ENCODE data around the gene ZNF329.

ZNF329 gene

DNA sequence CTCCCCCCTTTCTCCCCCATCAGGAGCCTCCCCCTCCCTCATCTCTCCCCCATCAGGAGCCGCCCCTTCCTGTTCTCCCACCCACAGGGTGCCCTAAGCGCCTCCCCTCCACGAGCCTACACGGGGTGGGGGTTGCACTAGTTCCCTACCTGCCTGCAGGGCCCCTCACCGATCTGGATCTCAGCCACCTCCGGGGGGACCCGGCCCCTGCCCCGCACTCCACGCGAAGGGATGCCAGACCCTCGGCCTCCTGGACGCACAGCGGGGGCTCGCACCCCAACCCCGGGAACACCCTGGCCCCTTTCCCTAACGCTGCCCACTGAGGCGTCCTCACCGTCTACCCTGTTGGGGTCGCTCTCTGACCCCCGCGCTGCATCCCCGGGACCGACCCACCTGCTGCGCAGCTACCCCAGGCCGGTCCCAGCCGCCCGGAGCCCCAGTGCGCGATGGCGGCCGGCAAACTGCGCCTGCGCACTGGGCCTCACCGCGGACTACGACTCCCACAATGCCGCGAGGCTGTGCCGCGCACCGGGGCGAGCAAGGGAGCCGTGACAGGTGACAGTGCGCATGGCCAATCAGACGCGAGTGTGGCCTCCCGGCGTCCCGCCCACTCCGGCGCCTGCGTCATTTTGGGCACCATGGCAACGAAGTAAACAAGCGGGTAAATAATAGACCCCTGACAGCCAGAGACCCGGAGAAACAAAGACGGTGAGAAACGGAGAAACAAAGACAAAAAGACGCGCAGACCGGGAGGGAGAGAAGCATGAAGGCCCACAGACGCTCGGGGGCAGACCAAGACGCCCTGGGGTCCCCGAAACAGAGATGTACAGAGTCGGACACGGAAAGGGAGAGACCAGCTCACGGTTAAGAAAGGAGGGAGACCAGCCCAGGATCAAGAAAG is 52.6 kb downstream of the ZNF329 start, which contains the start of gene ZSCAN18:
ZSCAN18 (minus strand) TSS at position 451 of the 901 bp plus-strand sequence. CDS start 7,964 bp downstream, outside the sequence.
- ATAC-seq (replicated peaks) (peak; percentile 91), DNase-seq (peak; percentile 94 to 97 (median 94))
- Mint-ChIP-seq H3K27me3 (no peaks in the 10 kb centered on the region), H3K27ac (peak within 1 kb of the TSS; percentile 99 to 100), H3K4me1 (ENCODE audit: low read depth in 2 of 2) (peaks cover 10 to 17% of the 10 kb centered on the region in 2 donors), H3K4me3 (peak within 1 kb of the TSS; percentile 84 to 89), H3K9me3 (peaks cover 8 to 15% of the 10 kb centered on the region in 2 donors), H3K36me3 (ENCODE audit: insufficient read depth) (peaks cover 38% of the 10 kb centered on the region)

- peaks cover 10 to 17% of the 10 kb centered on the region in 2 donors for H3K4me1 Mint-ChIP-seq (ENCODE audit: low read depth in 2 of 2)
- peaks cover 41% of the 10 kb centered on the region for H3K36me3 Mint-ChIP-seq (ENCODE audit: insufficient read depth)
- DNase-seq = no peak
- ATAC-seq (replicated peaks) = no peak
- H3K27ac Mint-ChIP-seq = peak overlapping the region; percentile 99 to 100
- H3K9me3 Mint-ChIP-seq = peaks cover 8 to 16% of the 10 kb centered on the region in 2 donors
- H3K4me3 Mint-ChIP-seq = peak overlapping the region; percentile 84 to 89
- no peaks in the 10 kb centered on the region for H3K27me3 Mint-ChIP-seq
These were observed 53.2 kb downstream of the ZNF329 start for GRCh38 chr19:58097349-58097748.

GRCh38 chr19:58096884-58097283 is 53.7 kb downstream of the ZNF329 start:
- DNase-seq (no peak), ATAC-seq (replicated peaks) (no peak)
- H3K36me3 Mint-ChIP-seq (ENCODE audit: insufficient read depth) = peaks cover 44% of the 10 kb centered on the region
- H3K27ac Mint-ChIP-seq = peak overlapping the region; percentile 99 to 100
- peaks cover 8 to 16% of the 10 kb centered on the region in 2 donors for H3K9me3 Mint-ChIP-seq
- H3K4me1 Mint-ChIP-seq (ENCODE audit: low read depth in 2 of 2) = peaks cover 10 to 17% of the 10 kb centered on the region in 2 donors
- H3K4me3 Mint-ChIP-seq = peak overlapping the region; percentile 84 to 89
- no peaks in the 10 kb centered on the region for H3K27me3 Mint-ChIP-seq

GRCh38 chr19:58095328-58095727 is 55.3 kb downstream of the ZNF329 start:
- Mint-ChIP-seq H3K27ac (peak overlapping the region in 1 of 2 donors; percentile 99), H3K36me3 (ENCODE audit: insufficient read depth) (peaks cover 44% of the 10 kb centered on the region), H3K4me1 (ENCODE audit: low read depth in 2 of 2) (peaks cover 10 to 17% of the 10 kb centered on the region in 2 donors), H3K4me3 (no peak overlapping the region), H3K27me3 (no peaks in the 10 kb centered on the region), H3K9me3 (peaks cover 8 to 16% of the 10 kb centered on the region in 2 donors)
- no peak for ATAC-seq (replicated peaks)
- DNase-seq = no peak

- DNase-seq = no peak
- Mint-ChIP-seq H3K4me3 (no peak overlapping the region), H3K4me1 (ENCODE audit: low read depth in 2 of 2) (peaks cover 4 to 10% of the 10 kb centered on the region in 2 donors), H3K36me3 (ENCODE audit: insufficient read depth) (peaks cover 31% of the 10 kb centered on the region), H3K27ac (no peak overlapping the region), H3K9me3 (peaks cover 3 to 9% of the 10 kb centered on the region in 2 donors), H3K27me3 (no peaks in the 10 kb centered on the region)
- no peak for ATAC-seq (replicated peaks)
These were observed 57.5 kb downstream of the ZNF329 start for GRCh38 chr19:58093071-58093470.

- ATAC-seq (replicated peaks) = no peak
- Mint-ChIP-seq H3K36me3 (ENCODE audit: insufficient read depth) (peaks cover 16% of the 10 kb centered on the region), H3K27ac (no peak overlapping the region), H3K4me3 (no peak overlapping the region), H3K4me1 (ENCODE audit: low read depth in 2 of 2) (no peaks in the 10 kb centered on the region), H3K27me3 (no peaks in the 10 kb centered on the region), H3K9me3 (peaks cover 3 to 8% of the 10 kb centered on the region in 2 donors)
- DNase-seq = no peak
These were observed 59.2 kb downstream of the ZNF329 start for GRCh38 chr19:58091251-58091995.

DNA sequence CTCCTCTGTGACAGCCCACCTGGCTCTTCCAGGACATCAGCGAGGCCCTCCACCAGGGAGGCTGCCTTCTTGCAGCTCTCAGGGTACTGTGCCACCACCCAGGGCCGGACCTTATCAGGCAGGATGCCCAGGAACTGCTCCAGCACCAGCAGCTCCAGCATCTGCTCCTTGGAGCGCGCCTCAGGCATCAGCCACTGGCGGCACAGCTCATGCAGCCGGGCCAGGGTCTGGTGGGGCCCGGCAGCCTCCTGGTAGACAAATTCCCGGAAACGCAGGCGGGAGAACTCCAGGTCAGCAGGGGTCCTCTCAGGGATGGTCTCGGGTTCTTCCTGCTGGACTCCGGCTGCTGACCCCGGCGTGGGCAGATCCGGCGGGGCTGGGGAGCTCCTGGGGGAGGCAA is 60.7 kb downstream of the ZNF329 start:
- Mint-ChIP-seq H3K4me1 (ENCODE audit: low read depth in 2 of 2) (no peaks in the 10 kb centered on the region), H3K27ac (no peak overlapping the region), H3K36me3 (ENCODE audit: insufficient read depth) (peaks cover 13% of the 10 kb centered on the region), H3K4me3 (no peak overlapping the region), H3K27me3 (no peaks in the 10 kb centered on the region), H3K9me3 (peaks cover 3 to 8% of the 10 kb centered on the region in 2 donors)
- ATAC-seq (replicated peaks) = no peak
- DNase-seq = no peak

GRCh38 chr19:58088521-58089052 is 62.0 kb downstream of the ZNF329 start:
- no peak overlapping the region for H3K4me3 Mint-ChIP-seq
- ATAC-seq (replicated peaks) (no peak), DNase-seq (no peak)
- no peaks in the 10 kb centered on the region for H3K27me3 Mint-ChIP-seq
- H3K36me3 Mint-ChIP-seq (ENCODE audit: insufficient read depth) = peaks cover 13% of the 10 kb centered on the region
- H3K4me1 Mint-ChIP-seq (ENCODE audit: low read depth in 2 of 2) = no peaks in the 10 kb centered on the region
- no peak overlapping the region for H3K27ac Mint-ChIP-seq
- H3K9me3 Mint-ChIP-seq = peaks cover 6% of the 10 kb centered on the region in 2 donors

GRCh38 chr19:58086825-58087710 is 63.5 kb downstream of the ZNF329 start:
- no peaks in the 10 kb centered on the region for H3K4me1 Mint-ChIP-seq (ENCODE audit: low read depth in 2 of 2)
- H3K9me3 Mint-ChIP-seq = peaks cover 0 to 3% of the 10 kb centered on the region in 2 donors
- no peaks in the 10 kb centered on the region for H3K27me3 Mint-ChIP-seq
- DNase-seq (no peak), ATAC-seq (replicated peaks) (no peak)
- H3K4me3 Mint-ChIP-seq = no peak overlapping the region
- H3K27ac Mint-ChIP-seq = no peak overlapping the region
- H3K36me3 Mint-ChIP-seq (ENCODE audit: insufficient read depth) = peaks cover 3% of the 10 kb centered on the region

GRCh38 chr19:58085348-58085875 is 65.2 kb downstream of the ZNF329 start:
- DNase-seq = no peak
- Mint-ChIP-seq H3K9me3 (peaks cover 11 to 14% of the 10 kb centered on the region in 2 donors), H3K27me3 (no peaks in the 10 kb centered on the region), H3K36me3 (ENCODE audit: insufficient read depth) (peaks cover 5% of the 10 kb centered on the region), H3K4me1 (ENCODE audit: low read depth in 2 of 2) (no peaks in the 10 kb centered on the region), H3K27ac (no peak overlapping the region), H3K4me3 (no peak overlapping the region)
- ATAC-seq (replicated peaks) = no peak

DNA sequence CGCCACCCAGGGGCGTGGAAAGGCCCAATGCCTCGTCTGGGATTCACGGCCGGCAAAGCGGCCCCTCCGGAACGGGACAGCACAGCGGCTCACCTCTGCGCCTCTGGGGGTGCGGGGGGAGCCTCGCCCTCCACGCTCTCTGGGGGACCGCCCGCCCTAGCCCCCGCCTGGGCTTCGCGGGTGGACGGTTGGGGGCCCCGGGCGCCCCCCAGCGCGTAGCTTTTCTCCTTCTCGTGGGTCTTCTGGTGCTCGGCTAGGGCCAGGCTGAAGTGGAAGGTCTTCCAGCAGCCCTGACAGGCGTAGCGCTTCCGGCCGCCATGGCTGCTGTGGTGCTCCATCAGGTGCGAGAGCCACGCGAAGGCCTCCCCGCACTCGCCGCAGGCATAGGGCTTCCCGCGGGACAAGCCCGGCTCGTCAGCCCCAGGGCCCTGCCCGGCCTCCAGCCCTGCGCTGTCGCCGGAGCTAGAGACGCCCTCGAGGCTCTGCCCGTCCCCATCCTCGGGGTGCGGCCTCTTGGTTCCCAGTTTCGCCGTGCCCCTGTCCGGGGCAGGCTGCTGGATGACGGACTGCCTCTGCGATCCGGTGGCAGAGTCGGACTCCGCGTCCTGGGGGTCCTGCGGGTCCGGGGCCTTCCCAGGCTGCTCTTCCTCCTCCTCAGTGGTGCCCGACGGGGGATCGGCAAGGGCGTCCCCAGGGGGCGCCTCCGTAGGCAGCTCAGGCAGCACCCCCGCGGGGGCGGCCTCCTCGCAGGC is 65.8 kb downstream of the ZNF329 start:
- H3K4me1 Mint-ChIP-seq (ENCODE audit: low read depth in 2 of 2) = no peaks in the 10 kb centered on the region
- no peak overlapping the region for H3K4me3 Mint-ChIP-seq
- H3K27ac Mint-ChIP-seq = no peak overlapping the region
- H3K9me3 Mint-ChIP-seq = peaks cover 15 to 19% of the 10 kb centered on the region in 2 donors
- DNase-seq (no peak), ATAC-seq (replicated peaks) (no peak)
- peaks cover 5% of the 10 kb centered on the region for H3K36me3 Mint-ChIP-seq (ENCODE audit: insufficient read depth)
- H3K27me3 Mint-ChIP-seq = no peaks in the 10 kb centered on the region

DNA sequence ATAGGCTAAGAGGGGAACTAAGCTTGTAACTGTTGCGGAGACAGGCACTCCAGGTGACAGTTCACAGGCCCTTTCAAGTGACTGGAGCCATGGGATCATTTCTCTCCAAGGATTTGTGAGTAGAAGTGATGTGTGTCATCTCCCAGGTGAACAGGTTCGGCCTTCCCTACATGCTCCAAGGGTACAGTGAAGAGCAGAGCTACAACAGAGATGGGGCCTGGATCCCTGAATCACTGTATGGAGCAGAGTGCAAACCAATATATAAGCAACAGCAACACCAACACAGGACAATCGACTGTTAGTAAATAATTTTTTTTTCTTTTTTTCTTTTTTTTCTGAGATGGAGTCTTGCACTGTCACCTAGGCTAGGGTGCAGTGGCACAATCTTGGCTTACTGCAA is 67.6 kb downstream of the ZNF329 start:
- Mint-ChIP-seq H3K4me3 (no peak overlapping the region), H3K36me3 (ENCODE audit: insufficient read depth) (peaks cover 2% of the 10 kb centered on the region), H3K27me3 (no peaks in the 10 kb centered on the region), H3K9me3 (peaks cover 15 to 19% of the 10 kb centered on the region in 2 donors), H3K27ac (no peak overlapping the region), H3K4me1 (ENCODE audit: low read depth in 2 of 2) (no peaks in the 10 kb centered on the region)
- DNase-seq = no peak
- ATAC-seq (replicated peaks) = no peak
